Measurements from ENCODE around the gene TC2N. TPM values are rescaled to one million over a fixed set of nuclear protein-coding genes. Genes with fewer than 3 reads are reported as not detected.

TC2N gene
- polyA plus RNA-seq (2013, experiment 1 of 4) = 2.6 TPM
- 2.4 TPM for polyA plus RNA-seq (2013, experiment 2 of 4)
- 2.2 TPM for polyA plus RNA-seq (2013, experiment 3 of 4)
- polyA plus RNA-seq (2013, experiment 4 of 4) = 2.0 TPM

- no peaks in the 10 kb centered on the region for H3K36me3 ChIP-seq (ENCODE audit: control insufficient read depth, insufficient read depth, low read length)
- H3K9me3 ChIP-seq (ENCODE audit: control insufficient read depth, low read length) = no peaks in the 10 kb centered on the region
- no peaks in the 10 kb centered on the region for H3K27me3 ChIP-seq (ENCODE audit: control insufficient read depth, insufficient read depth, low read length, poor library complexity, severe bottlenecking)
- H3K4me1 ChIP-seq (ENCODE audit: control insufficient read depth, insufficient read depth, low read length) = no peaks in the 10 kb centered on the region
- WGBS, 2 experiments = 87 to 88% methylated on average over 10 of the region's 10 CpGs
- H3K27ac ChIP-seq (ENCODE audit: insufficient read depth, low read depth, low read length, poor library complexity, severe bottlenecking) = no peak within 1 kb of the TSS
- no peak within 1 kb of the TSS for H3K4me3 ChIP-seq (ENCODE audit: insufficient read depth, low read depth, low read length)
Measured at GRCh38 chr14:91867316-91867988, at the start of gene TC2N. TSS of gene TC2N (minus strand) at chr14:91867536. CDS start at chr14:91813769, 53,767 bp downstream.

GRCh38 chr14:91912035-91912434 lies 44.7 kb upstream of the TC2N start:
- no peak overlapping the region for H3K4me3 ChIP-seq (ENCODE audit: insufficient read depth, low read depth, low read length)
- 76% methylated on average over 5 of the region's 5 CpGs for WGBS, 2 experiments

DNA sequence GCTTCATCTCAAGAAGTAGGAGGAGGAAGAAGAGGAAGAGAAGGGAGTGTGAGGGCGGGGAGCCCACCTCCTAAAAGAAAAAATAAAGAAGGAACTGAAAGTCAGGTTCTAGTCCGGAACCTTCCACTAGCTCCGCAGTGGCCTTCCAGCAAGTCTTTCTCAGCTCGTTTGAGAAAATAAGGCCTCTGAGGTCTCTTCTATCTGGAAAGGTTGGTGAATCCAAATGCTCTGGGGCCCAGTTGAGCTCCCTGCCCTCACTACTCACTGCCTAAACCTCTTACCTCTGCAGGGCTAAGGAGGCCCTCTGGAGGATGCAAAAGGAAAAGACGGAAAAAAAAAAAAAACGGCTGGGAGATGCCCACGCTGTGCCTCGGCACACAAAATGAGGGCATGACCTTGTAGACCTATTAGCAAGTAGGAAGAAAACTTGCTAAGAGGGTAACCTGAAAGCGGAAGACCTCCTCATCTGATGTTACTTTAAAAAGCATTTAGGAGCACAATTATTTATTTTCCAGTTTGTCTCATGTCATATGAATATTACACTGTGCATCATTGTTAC lies 44.2 kb upstream of the TC2N start:
- Histone ChIP-seq H3K36me3 (ENCODE audit: control insufficient read depth, insufficient read depth, low read length) (no peaks in the 10 kb centered on the region), H3K27me3 (ENCODE audit: control insufficient read depth, insufficient read depth, low read length, poor library complexity, severe bottlenecking) (no peaks in the 10 kb centered on the region), H3K9me3 (ENCODE audit: control insufficient read depth, low read length) (no peaks in the 10 kb centered on the region), H3K4me1 (ENCODE audit: control insufficient read depth, insufficient read depth, low read length) (no peaks in the 10 kb centered on the region), H3K4me3 (ENCODE audit: insufficient read depth, low read depth, low read length) (no peak overlapping the region), H3K27ac (ENCODE audit: insufficient read depth, low read depth, low read length, poor library complexity, severe bottlenecking) (no peak overlapping the region)
- WGBS, 2 experiments = 44 to 46% methylated on average over 9 of the region's 9 CpGs

More at GRCh38 chr14:91912035-91912434, 44.7 kb upstream of the TC2N start:
- no peaks in the 10 kb centered on the region for H3K27me3 ChIP-seq (ENCODE audit: control insufficient read depth, insufficient read depth, low read length, poor library complexity, severe bottlenecking)
- no peaks in the 10 kb centered on the region for H3K36me3 ChIP-seq (ENCODE audit: control insufficient read depth, insufficient read depth, low read length)
- no peaks in the 10 kb centered on the region for H3K9me3 ChIP-seq (ENCODE audit: control insufficient read depth, low read length)
- H3K27ac ChIP-seq (ENCODE audit: insufficient read depth, low read depth, low read length, poor library complexity, severe bottlenecking) = no peak overlapping the region
- H3K4me1 ChIP-seq (ENCODE audit: control insufficient read depth, insufficient read depth, low read length) = no peaks in the 10 kb centered on the region

DNA sequence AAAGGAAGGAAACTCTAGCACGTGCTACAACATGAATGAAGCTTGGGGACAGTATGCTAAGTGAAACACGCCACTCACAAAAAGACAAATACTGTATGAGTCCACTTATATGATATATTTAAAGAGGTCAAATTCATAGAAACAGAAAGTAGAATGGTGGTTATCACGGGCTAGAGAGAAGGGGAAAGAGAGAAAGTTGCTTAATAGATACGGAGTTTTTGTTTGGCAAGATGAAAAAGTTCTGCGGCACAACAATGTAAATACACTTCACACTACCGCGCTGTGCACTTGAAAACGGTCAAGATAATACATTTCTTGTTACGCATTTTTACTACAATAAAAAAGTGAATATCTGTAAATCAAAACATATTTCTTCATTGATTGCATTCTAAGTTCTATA lies 42.9 kb upstream of the TC2N start:
- no peaks in the 10 kb centered on the region for H3K4me1 ChIP-seq (ENCODE audit: control insufficient read depth, insufficient read depth, low read length)
- no peaks in the 10 kb centered on the region for H3K36me3 ChIP-seq (ENCODE audit: control insufficient read depth, insufficient read depth, low read length)
- H3K27ac ChIP-seq (ENCODE audit: insufficient read depth, low read depth, low read length, poor library complexity, severe bottlenecking) = no peak overlapping the region
- no peaks in the 10 kb centered on the region for H3K9me3 ChIP-seq (ENCODE audit: control insufficient read depth, low read length)
- WGBS, 2 experiments = 94 to 95% methylated on average over 8 to 9 of the region's 9 CpGs
- H3K4me3 ChIP-seq (ENCODE audit: insufficient read depth, low read depth, low read length) = no peak overlapping the region
- H3K27me3 ChIP-seq (ENCODE audit: control insufficient read depth, insufficient read depth, low read length, poor library complexity, severe bottlenecking) = no peaks in the 10 kb centered on the region

DNA sequence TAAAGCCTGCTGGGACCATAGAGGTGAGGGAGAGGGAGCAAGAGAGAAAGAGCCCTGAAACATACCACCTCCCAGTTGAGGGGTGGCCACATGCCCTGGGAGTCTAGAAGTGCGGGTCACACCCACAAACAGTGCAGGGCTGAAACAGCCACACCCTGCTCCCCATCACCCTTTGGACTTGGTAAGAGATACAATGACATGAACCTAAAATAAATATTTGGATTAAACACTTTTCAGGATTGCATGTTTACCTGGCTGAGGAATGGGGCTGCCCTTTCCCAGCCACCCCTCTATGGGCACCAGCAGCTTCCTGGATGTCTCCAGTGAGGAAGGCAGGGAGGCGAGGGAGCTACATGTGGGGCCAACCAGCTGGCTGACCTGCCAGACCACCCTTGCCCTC lies 39.0 kb upstream of the TC2N start:
- Histone ChIP-seq H3K4me1 (ENCODE audit: control insufficient read depth, insufficient read depth, low read length) (no peaks in the 10 kb centered on the region), H3K36me3 (ENCODE audit: control insufficient read depth, insufficient read depth, low read length) (no peaks in the 10 kb centered on the region), H3K27ac (ENCODE audit: insufficient read depth, low read depth, low read length, poor library complexity, severe bottlenecking) (no peak overlapping the region), H3K27me3 (ENCODE audit: control insufficient read depth, insufficient read depth, low read length, poor library complexity, severe bottlenecking) (no peaks in the 10 kb centered on the region), H3K9me3 (ENCODE audit: control insufficient read depth, low read length) (no peaks in the 10 kb centered on the region), H3K4me3 (ENCODE audit: insufficient read depth, low read depth, low read length) (no peak overlapping the region)
- 90 to 92% methylated on average over 2 of the region's 2 CpGs for WGBS, 2 experiments

- H3K4me1 ChIP-seq (ENCODE audit: control insufficient read depth, insufficient read depth, low read length) = no peaks in the 10 kb centered on the region
- no peaks in the 10 kb centered on the region for H3K27me3 ChIP-seq (ENCODE audit: control insufficient read depth, insufficient read depth, low read length, poor library complexity, severe bottlenecking)
- no peaks in the 10 kb centered on the region for H3K36me3 ChIP-seq (ENCODE audit: control insufficient read depth, insufficient read depth, low read length)
- H3K27ac ChIP-seq (ENCODE audit: insufficient read depth, low read depth, low read length, poor library complexity, severe bottlenecking) = no peak overlapping the region
- 91 to 95% methylated on average over 9 of the region's 9 CpGs for WGBS, 2 experiments
- H3K4me3 ChIP-seq (ENCODE audit: insufficient read depth, low read depth, low read length) = no peak overlapping the region
- no peaks in the 10 kb centered on the region for H3K9me3 ChIP-seq (ENCODE audit: control insufficient read depth, low read length)
Measured at GRCh38 chr14:91904956-91905645, 37.8 kb upstream of the TC2N start.

DNA sequence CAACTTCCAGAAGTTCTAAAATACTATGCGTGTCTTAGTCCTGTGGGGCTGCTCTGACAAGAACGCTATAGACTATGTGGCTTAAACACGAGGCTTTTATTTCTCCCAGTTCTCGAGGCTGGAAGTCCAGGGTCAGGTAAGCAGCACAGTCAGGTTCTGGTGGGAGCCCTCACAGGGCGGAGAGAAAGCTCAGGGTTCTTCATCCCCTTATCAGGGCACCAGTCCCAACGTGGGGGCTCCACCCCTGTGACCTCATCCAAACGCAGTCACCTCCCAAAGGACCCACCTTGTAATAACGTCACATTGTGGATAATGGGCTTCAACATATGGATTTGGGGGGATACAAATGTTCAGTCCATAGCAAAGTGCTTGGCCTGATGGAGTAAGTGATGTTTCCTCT lies 37.1 kb upstream of the TC2N start:
- Histone ChIP-seq H3K4me3 (ENCODE audit: insufficient read depth, low read depth, low read length) (no peak overlapping the region), H3K36me3 (ENCODE audit: control insufficient read depth, insufficient read depth, low read length) (no peaks in the 10 kb centered on the region), H3K27ac (ENCODE audit: insufficient read depth, low read depth, low read length, poor library complexity, severe bottlenecking) (no peak overlapping the region), H3K4me1 (ENCODE audit: control insufficient read depth, insufficient read depth, low read length) (no peaks in the 10 kb centered on the region), H3K27me3 (ENCODE audit: control insufficient read depth, insufficient read depth, low read length, poor library complexity, severe bottlenecking) (no peaks in the 10 kb centered on the region), H3K9me3 (ENCODE audit: control insufficient read depth, low read length) (no peaks in the 10 kb centered on the region)
- WGBS, 2 experiments = 88 to 90% methylated on average over 8 of the region's 8 CpGs

- Histone ChIP-seq H3K27me3 (ENCODE audit: control insufficient read depth, insufficient read depth, low read length, poor library complexity, severe bottlenecking) (no peaks in the 10 kb centered on the region), H3K4me3 (ENCODE audit: insufficient read depth, low read depth, low read length) (no peak overlapping the region), H3K9me3 (ENCODE audit: control insufficient read depth, low read length) (no peaks in the 10 kb centered on the region), H3K27ac (ENCODE audit: insufficient read depth, low read depth, low read length, poor library complexity, severe bottlenecking) (no peak overlapping the region), H3K4me1 (ENCODE audit: control insufficient read depth, insufficient read depth, low read length) (no peaks in the 10 kb centered on the region), H3K36me3 (ENCODE audit: control insufficient read depth, insufficient read depth, low read length) (no peaks in the 10 kb centered on the region)
- WGBS, 2 experiments = 87 to 93% methylated on average over 2 of the region's 2 CpGs
Measured at GRCh38 chr14:91903070-91903469, 35.7 kb upstream of the TC2N start.

DNA sequence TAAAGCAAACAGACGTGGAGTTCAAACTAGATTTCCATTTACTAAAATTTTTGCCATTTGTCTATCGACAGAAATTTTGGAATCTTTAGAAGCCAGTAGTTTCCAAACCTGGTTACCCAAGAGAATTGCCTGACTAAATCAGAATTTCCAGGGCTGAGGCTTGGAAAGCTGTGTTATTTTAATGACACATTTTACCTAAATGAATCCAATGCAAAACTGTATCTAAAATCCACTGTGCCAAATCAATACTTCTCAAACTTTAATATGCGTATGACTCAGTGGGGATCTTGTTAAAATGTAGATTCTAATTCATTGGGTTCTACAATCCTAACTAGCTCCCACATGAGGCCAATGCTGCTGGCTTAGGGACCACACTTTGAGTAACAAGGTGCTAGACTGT lies 35.0 kb upstream of the TC2N start:
- Histone ChIP-seq H3K36me3 (ENCODE audit: control insufficient read depth, insufficient read depth, low read length) (no peaks in the 10 kb centered on the region), H3K9me3 (ENCODE audit: control insufficient read depth, low read length) (no peaks in the 10 kb centered on the region), H3K4me1 (ENCODE audit: control insufficient read depth, insufficient read depth, low read length) (peaks cover 2% of the 10 kb centered on the region), H3K27me3 (ENCODE audit: control insufficient read depth, insufficient read depth, low read length, poor library complexity, severe bottlenecking) (no peaks in the 10 kb centered on the region), H3K4me3 (ENCODE audit: insufficient read depth, low read depth, low read length) (no peak overlapping the region), H3K27ac (ENCODE audit: insufficient read depth, low read depth, low read length, poor library complexity, severe bottlenecking) (no peak overlapping the region)
- 88 to 90% methylated on average over 3 of the region's 3 CpGs for WGBS, 2 experiments

DNA sequence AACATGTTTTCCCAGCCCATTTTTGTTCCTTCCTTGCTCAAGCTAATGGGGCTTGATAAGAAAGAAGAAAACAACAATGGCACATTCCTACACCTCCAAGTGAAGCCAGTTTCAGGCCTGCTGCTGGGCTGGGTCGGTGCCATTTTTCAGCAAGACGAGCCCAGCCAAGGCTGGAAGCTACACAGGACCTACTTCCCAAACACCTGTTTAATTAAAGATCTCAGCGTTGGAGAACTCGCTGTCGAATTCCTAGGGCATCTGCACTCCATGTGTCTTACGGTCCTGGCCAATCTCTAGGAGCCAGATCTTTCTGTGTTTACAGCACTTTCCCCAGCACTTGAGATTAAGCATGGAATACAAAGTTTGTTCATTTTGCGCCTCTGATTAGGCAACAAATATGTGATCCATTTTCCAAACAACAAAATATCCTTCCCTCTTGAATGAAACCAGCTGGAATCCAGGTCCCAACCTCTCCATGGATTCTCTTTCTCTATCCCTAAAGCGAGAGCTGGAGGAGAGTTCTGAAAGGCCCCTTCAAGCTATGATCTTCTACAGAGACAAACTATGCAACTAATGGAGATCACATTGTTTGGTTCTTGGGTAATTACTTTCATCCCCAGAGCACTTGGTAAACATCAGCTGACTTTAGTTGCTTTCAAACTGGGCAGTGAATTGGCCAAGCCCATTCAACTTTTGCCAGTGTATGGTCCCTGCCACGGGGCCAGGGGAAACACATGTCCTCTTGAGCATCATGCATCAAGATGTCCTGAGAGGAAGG lies 34.3 kb upstream of the TC2N start:
- no peaks in the 10 kb centered on the region for H3K36me3 ChIP-seq (ENCODE audit: control insufficient read depth, insufficient read depth, low read length)
- H3K4me3 ChIP-seq (ENCODE audit: insufficient read depth, low read depth, low read length) = no peak overlapping the region
- peaks cover 5% of the 10 kb centered on the region for H3K4me1 ChIP-seq (ENCODE audit: control insufficient read depth, insufficient read depth, low read length)
- H3K27ac ChIP-seq (ENCODE audit: insufficient read depth, low read depth, low read length, poor library complexity, severe bottlenecking) = no peak overlapping the region
- H3K27me3 ChIP-seq (ENCODE audit: control insufficient read depth, insufficient read depth, low read length, poor library complexity, severe bottlenecking) = no peaks in the 10 kb centered on the region
- no peaks in the 10 kb centered on the region for H3K9me3 ChIP-seq (ENCODE audit: control insufficient read depth, low read length)
- WGBS, 2 experiments = 93 to 95% methylated on average over 9 of the region's 9 CpGs
